GM18951 (cell line): ENCODE measurements around the gene MRGPRE.

Experiments used
- POLR2A ChIP-seq: IDR thresholded peaks from 4 replicates; pipeline ENCODE4 v1.6.1; 2011; ENCODE audit warnings: mild to moderate bottlenecking; ENCODE audit not compliant: insufficient read length, insufficient read depth; ENCODE audit errors: extremely low read depth
- in situ Hi-C: fragments of 300-500 bp; cut with MboI; formaldehyde crosslinking; loops from one replicate; pipeline ENCODE4 v1.12.0; 2022; ENCODE audit warnings: low sequenced_read_pairs, mixed read lengths, inconsistent platforms; ENCODE audit not compliant: unreplicated experiment

MRGPRE gene

DNA sequence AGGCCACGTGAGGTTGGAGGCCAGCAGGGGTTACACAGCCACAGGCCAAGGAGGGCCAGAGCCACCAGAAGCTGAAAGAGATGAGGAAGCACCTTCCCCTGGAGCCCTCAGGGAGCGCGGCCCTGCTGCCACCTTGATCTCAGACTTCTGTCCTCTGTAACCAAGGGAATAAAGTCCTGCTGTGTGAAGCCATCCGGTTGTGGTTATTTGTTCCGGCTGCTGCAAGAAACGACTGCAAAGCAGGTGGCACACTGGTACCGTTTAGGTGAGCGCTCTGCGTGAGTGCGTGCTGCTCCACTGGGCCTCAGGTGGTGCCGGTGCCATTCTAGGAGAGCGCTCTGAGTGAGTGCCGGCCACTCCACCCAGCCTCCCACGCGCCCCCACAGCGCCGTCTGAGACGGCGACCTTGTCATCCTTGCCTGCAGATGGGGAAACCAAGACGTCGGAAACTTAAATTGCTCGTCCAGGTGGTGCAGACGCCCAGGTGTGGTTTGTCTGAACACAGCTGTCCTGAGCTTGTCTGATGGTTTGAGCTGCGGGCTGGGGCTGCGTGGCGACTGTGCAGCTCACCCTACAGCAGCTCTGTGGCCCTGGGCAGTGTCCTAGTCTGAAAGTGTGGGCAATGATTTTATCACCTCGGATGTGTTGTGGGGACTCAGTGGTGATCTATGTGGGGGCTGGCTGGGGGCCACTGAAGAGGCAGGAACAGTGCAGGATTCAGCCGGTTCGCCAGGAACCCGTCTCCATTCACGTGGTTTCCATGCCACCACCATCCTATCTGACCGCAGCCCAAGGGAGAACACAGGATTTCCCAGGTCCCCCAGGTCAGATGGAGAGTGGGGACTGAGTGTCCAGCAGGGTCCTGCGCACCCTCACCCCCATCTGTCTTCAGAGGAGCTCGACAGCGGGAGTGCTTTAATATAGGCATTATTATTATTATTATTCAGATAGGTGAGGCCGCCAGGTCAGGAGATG lies 9.0 kb downstream of the MRGPRE start:
- in situ Hi-C loops, result no loop called here

DNA sequence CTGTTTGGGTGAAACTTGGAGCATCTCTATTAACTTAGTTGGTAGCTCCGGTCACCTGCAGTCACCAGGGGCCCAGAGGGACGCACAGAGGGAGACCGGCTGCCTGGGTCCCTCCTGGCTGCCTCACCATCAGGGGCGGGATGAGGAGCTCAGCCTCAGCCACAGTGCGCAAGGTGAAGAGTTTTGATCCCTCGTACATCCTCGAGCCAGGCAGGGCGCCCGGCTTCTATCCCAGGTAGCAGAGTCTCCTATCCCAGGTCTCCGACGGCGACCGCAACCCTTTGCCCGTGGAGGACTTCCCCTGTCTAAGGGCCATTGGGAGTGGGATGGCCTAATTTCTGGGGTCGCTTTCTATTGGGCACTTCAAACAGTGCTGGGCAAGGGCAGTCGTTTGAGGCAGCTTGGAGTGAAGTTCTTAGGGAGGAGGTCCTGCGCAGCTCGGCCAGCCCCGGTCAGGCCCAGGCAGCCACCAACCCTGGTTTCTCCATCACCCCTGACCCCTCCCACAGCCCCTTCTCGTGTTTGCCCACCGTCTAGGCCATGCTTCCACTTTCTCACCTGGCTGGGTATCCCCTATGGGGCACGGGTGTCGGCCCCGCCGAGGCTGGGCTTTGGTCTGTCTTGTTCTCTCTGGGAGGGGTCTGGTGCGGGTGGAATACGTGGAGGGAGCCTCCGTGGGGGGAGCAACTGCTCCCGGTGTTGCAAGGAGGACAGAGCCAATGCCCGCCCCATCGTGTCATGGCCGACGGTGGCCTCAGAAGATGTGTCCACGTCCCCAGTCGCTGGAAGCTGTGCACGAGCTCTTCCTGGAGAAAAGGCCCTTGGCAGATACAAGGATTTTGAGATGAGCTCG lies 10.0 kb downstream of the MRGPRE start:
- no peak for TF ChIP-seq POLR2A
- in situ Hi-C loops, result no loop called here

More for the DNA sequence above, 9.0 kb downstream of the MRGPRE start:
- no peak for TF ChIP-seq POLR2A

DNA sequence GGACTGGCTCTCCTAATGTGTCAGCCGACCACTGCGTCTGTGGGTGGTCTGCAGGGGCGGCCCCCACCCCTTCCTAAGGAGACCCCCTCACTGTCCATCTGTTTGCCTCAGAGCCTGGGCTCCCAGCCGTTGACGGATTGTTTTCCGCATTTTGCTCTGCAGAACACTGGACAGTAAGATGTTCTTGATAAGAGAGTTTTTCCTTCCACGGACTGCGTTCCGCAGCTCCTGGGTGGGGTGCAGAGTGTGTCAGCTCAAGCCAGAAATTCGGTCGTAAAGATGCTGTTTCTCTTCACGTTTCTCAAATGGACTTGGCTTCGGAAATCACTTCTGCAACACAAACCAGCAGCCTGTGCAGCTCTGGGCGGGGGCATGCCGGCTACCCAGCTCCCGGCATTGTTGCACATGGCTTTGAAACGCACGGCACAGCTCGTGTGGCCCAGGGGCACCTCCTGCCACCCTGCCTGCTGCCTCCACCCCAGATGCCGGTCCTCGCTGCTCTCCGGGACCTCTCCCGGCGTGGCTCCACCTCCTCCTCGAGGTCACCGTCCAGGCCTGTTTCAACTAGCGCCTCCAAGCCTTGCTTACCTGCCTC lies 10.7 kb downstream of the MRGPRE start:
- in situ Hi-C loops, result no loop called here
- no peak for TF ChIP-seq POLR2A

DNA sequence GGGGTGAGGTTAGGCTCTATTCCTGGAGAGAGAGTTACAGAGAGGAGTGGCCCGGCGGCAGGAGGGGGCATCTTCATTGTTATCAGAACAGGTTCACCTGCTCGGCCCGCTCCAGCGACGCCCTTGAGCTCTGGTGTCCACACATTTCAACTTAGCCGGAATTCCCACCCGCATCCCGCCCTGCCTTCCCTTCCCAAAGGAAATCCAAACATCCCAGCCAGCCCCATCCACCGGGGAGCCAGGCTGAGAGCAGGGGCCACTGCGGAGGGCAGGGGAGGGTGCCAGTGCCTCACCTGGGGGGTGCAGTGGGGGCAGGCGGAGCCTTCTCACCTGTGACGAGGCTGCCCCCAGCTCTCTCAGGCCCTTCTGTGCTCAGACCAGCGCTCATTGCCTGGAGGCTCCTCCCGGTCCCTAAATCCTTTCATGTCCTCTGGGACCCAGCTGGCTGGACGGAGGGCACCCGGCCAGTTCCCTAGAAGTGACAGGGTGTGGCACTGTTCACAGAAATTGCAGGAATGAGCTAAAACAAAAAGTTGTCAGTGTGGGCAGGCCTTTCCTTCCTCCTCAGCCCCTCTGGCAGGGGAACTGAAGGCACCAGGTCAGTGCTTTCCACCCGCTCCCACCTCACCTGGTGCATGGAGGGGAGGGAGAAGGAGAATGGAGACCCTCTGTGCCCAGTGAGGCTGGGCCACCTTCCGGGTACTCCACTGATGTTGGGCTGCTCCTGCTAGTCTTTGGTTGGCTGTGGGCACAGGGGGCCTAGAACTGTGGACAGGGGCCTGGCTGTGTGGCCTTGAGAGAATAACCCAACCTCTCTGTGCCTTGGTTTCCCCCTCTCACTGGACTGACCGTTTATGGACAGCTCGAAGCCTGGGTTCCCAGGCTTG lies 11.5 kb downstream of the MRGPRE start:
- TF ChIP-seq POLR2A, result no peak
- in situ Hi-C loops, result no loop called here

DNA sequence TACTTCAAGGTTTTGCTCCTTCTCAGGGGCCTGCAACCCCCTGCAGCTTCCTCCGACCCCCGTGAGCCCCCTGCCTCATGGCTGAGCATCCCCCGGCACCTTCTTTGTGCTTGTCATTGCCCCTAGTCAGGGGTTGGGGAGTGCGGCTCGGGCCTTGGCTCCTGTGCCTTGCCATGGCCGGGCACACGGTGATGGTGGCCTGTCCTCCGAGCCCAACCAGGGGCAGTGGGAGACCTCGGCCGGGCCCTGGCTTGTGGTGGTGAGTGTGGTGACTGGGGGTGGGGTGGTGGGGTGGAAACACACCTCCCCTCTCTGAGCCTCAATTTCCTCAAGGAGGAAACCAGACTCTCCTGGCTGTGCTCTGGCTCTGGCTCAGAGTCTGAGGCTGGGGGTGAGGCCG lies 12.1 kb downstream of the MRGPRE start:
- no peak for TF ChIP-seq POLR2A
- in situ Hi-C loops, result no loop called here

DNA sequence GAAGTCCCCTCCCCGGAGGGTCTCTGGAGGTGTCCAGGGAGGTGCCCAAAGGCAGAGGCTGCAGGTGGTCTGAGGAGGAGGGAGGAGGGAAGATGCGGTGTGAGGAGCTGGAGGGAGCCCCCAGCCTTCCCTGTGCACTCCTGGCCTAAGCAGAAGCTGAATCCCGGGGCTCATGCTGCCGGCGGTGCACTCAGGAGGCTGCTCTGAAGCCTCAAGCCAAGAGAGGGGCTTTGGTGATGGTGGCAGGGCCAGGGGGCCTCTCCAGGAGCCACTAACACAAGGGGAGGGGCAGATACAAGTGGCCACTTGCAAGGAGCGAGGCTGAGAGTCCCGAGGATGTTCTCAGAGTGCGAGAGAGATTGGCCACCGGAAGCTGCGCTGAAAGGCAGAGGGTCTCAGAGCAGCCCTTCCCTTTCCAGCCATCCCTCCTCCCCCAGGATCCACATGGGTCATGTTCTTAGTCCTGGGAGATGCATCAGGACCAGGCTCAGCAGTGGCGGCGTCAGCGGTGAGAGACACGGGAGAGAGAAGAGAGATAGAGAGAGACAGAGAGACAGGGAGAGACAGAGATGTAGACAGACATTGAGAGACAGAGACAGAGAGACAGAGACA lies 12.8 kb downstream of the MRGPRE start:
- in situ Hi-C loops, result no loop called here
- no peak for TF ChIP-seq POLR2A

DNA sequence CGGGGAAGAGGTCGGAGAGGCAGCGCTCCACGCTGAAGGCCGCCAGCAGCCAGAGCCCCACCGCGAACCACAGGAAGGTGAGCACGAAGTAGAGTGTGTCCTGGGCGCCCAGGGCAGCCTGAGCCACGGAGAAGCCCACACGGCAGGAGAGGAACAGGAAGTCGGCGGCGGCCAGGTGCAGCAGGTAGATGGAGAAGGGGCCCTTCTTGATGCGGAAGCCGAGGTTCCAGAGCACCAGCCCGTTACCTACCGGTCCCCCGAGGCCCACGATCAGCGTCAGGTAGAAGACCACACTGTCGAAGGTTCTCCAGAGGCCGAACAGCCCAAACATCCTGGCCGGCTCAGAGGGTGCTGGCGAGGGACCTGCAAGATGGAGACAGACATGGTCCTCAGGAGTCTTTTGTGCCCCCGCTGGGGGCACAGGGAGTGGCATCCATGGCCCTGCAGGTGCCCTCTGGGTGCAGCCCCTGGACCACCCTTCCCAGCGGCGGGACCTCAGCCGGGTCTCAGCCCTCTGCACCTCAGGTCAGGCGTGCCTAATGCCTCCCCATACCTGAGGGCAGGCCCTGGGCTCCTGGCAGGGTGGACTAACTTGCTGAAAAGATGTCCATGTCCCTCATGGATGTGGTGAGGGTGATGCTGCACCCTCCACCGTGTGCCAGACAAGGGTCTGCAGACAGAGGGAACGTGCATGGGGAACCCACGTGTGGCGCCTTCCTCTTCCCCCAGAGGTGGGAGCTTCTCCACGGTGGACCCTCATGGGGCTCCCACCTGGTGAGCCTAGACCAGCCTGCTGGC lies 13.5 kb downstream of the MRGPRE start, which contains the start of gene MRGPRG:
MRGPRG (minus strand) TSS at position 331 of the 798 bp plus-strand sequence; CDS start at position 331, 0 bp downstream.
- no peak for TF ChIP-seq POLR2A
- in situ Hi-C loops, result no loop called here

DNA sequence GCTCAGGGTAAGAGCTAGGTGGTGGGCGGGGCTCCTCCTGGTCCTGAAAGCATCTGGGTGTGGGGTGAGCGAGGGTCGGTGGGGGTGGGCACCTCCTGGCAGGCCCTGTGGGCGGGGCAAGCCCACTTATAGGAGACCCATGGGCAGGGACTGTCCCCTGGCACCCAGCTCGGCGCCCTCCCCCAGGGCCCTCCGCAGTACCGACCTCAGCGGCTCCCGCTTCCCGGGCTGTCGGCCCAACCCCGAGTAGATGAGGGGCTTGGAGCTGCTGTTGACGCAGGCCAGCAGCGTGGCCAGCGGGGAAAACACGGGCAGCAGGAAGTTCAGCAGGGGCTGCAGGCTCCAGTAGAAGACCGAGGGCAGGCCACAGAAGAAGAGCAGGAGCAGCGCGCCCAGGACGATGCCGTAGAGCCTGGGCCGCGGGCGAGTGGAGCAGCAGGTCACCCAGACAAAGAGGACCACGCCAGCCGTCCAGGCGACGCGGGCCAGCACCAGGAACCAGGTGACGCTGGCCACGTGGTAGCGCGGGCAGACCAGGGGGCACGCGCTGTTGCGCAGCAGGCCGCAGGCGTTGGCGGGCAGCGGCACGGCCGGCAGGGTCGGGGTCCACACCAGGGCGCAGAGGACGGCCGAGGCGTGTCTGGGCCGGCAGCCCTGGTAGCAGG lies 14.3 kb downstream of the MRGPRE start:
- TF ChIP-seq POLR2A, result no peak
- in situ Hi-C loops, result no loop called here

DNA sequence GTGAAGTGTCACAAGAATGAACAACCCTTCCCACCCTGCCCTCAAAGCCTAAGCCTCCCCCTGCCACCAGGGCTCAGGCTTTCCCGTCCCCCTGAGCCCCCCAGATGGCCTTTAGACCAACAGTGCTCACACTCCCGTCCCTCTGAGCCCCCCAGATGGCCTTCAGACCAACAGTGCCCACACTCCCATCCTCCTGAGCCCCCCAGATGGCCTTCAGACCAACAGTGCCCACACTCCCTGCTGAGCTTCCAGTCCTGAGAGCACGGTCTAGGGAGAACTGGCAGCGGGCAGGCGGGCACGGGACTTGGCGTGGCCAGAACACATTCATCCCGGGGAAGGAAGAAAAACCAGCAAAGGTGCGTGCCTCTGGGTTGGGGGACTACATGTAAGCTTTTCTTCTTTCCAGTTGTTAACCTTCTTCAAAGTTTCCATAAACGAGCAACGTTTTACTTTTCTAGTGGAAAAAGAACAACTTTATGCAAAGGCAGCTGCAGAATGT lies 16.1 kb downstream of the MRGPRE start:
- TF ChIP-seq POLR2A, result no peak
- in situ Hi-C loops, result no loop called here

DNA sequence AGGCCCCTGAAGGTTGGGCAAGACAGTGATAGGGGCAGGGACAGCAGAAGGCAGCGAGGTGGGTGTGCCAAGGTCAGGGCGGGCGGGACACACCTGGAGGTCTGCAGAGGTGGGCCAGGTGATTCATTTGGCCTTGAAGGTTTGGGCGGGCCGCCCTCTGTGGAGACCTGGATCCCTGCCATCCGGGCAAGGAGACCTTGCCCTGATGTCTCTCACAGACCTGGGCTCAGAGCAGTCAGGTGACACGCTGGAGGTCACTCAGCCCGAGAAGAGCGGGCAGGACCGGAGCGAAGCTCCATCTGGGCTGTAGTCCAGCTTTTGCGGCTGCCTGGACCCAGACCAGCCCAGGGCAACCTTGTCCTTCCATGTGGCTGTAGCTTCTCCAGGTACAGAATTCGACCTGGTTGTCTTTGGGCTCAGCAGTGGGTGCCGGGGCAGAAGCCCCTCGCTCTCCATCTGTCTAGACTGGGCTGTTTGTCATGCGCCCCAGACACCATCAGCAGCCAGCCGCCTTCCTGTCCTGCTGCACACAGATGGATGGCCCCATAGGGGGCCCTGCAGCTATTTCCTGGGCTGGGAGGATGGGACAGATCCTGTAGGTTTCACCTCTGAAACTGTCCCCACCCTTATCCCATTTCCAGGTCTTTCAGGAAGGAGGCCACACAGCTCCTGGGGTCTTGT lies 16.7 kb downstream of the MRGPRE start:
- in situ Hi-C loops, result no loop called here
- TF ChIP-seq POLR2A, result no peak
